MM.1S (cell line): Measurements from ENCODE around the gene KLK2.

Experiments used
- EZH2 ChIP-seq: fragments of 300-600 bp; sonication (generic); optimal IDR thresholded peaks from 2 replicates; pipeline ENCODE3; 2017; ENCODE audit warnings: low read depth, mild to moderate bottlenecking, antibody characterized with exemption, low read length, mixed read lengths
- TF ChIP-seq, protein P1 (sequence below): fragments of 300-600 bp; sonication (generic); IDR thresholded peaks from 2 replicates; pipeline ENCODE4 v1.5.1; 2016; ENCODE audit warnings: antibody characterized with exemption, low read length, mixed read lengths

DNA sequence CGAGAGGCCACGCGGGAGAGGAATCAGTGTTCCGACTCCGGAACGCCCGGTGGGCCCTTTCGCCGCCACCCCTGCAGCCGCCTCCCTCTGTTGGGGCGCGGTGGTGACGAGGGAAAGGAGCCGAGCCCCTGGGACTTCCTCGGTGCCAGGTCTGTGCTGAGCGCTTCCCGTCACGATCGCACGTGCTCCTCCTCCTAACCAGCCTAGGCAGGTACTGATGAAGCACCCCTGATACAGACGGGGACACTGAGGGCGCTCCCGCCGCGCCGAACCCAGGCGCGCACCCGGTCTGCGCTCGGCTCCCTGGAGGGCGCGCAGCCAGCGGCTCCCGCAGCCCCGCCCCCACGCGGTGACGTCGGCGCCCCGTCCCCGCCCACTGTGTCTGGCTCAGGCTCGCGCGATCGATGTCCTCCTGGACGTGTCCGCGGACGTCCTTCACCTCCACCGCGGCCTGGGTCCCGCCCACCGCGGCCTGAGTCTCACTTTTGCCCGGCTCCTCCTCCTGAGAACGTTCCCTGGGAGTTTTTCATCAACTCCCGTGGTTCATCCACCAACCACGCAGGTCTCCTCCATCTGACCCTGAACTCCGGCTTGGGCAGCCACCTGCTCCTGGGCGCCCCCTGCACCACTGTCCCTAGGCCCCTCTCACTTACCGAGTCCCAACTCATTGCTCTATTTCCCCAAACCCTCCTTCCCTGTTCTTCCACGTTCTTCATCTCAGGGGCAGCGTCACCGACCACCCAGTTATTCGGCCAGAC is 37.3 kb upstream of the KLK2 start:
- no peak for TF ChIP-seq EZH2
- TF ChIP-seq, protein P1, sequence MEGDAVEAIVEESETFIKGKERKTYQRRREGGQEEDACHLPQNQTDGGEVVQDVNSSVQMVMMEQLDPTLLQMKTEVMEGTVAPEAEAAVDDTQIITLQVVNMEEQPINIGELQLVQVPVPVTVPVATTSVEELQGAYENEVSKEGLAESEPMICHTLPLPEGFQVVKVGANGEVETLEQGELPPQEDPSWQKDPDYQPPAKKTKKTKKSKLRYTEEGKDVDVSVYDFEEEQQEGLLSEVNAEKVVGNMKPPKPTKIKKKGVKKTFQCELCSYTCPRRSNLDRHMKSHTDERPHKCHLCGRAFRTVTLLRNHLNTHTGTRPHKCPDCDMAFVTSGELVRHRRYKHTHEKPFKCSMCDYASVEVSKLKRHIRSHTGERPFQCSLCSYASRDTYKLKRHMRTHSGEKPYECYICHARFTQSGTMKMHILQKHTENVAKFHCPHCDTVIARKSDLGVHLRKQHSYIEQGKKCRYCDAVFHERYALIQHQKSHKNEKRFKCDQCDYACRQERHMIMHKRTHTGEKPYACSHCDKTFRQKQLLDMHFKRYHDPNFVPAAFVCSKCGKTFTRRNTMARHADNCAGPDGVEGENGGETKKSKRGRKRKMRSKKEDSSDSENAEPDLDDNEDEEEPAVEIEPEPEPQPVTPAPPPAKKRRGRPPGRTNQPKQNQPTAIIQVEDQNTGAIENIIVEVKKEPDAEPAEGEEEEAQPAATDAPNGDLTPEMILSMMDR: no peak
